HG03565 (cell line): ENCODE data around the gene CXCL12.

ENCODE experiments used
- ATAC-seq: cut with Tn5 transposase; IDR thresholded peaks from one replicate; pipeline ENCODE4 v1.9.1; 2021; ENCODE audit warnings: mild to moderate bottlenecking, moderate library complexity; ENCODE audit not compliant: unreplicated experiment

CXCL12 gene

DNA sequence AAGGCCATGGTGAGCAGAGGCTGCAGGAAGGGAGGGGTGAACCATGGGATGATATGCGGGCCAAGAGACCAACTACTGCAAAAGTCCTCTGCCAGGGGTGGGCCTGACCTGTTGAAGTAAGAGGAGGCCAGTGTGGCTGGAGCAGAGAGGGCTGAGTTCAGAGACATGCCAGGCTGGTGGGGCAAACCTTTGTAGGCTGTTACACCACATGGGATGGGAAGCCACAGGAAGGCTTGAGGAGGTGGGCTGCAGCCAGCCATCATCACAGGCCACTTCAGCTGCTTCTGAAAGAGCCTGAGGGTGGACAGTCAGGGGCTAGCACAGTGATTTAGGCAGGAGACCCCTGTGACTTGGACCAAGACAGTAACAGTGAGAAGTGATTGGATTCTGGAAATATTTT lies 20.3 kb downstream of the CXCL12 start:
- no peak for ATAC-seq

DNA sequence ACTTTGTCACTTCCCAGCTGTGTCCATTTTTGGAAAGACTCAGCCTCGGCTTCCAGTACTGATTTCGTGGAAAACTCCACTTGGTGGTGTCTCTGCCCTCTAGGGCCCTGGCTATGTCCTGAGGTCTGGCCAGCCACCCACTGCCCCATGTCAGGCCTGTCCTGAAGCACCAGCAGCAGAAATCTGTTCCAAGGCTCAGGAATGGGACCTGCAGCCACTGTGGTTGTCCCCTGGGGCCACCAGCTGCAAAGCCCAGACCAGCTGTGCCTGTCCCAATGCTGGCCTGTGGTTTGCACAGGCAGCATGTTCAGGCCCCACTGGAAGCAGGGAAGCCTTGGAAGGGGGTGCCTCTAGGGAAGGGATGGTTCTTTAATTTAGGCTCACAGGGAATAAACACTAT lies 21.2 kb downstream of the CXCL12 start:
- no peak for ATAC-seq

DNA sequence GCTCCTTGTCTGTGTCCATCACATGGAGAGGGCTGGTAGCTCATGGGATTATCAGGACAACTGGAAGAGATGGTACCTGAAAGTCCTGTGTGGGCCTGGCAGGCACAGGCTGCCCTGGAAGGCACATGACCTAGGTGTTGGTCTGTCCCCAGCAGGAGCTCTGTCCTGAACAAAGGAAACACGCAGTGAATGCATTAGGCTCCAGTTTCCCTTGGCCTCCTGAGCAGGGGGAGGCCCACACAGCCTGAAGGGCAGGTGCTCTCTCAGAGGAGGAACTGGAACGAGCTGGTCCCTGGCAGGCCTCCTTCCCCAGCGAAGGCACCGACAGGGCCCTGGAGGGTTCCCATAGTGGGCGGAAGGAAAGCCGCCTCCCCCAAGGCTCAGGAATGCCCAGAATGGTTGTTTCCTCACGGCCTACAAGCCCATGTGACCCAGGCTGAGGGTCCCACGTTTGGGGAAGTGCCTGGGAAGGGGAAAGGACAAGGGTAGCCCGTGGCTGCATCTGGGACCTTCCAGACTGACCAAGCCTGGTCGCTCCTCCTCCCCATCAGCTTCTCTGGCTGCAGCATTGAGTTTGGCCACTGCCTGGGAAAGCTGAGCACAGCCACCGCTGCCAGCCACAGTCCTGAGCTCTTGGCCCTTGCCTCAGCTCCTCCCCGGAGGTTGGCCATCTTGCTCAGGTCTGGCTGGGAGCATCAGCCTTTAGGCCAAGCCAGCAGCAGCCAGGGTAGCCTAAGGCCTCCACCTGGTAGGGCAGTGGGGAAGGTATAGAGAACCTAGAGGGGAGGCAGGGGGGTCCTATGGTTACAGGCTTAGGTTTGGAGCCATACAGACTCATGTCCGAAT lies 21.8 kb downstream of the CXCL12 start:
- ATAC-seq: no peak

DNA sequence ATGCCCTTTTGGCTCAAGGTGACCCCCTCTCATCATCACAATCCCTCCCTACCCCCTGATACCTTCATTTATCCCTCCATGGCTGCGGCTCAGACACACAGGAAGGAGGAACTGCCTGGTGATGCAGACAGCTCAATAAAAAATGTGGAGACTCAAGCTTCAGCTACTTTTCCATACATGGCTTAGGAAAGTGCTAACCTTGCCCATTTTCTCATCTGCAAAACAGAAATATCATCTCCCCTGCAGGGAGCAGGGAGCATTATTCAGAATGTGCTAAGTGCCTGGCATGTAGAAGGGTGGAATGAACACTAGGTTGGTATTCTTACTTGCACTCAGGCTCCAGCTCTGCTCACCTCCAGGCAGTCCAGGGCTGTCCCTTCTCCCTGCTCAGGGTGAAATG lies 23.8 kb downstream of the CXCL12 start:
- no peak for ATAC-seq

DNA sequence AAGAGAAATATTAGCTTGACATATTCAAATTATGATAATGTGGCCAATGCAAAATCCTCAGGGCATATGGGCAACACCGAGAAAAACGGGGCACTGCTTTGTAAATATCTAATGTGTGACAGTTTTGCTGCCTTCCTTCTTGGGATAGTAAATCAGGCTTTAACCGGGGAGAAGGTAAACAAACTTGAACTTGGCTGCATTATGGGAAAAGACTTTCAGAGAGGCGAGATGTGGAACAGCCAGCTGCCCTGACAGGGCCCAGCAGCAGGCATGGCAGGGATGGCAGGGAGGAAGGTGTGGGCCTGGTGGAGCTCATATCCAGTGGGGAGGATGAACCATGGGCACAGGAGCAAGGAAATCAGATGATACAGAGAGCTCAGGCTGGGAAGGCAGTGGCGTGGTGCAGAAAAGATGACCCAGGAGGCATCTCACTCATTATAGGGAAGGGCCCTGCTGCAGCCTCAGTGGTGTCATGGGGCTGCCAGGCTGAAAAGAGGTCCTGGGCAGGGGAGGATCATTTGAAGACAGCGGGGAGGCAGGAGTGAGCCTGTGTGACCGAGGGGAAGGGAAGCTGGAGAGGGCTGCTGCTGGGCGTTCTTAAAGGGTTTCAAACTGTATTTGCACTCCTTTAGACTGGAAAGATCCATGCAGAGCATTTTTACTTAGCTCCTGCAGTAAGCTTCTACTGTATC lies 26.7 kb downstream of the CXCL12 start:
- ATAC-seq: no peak

DNA sequence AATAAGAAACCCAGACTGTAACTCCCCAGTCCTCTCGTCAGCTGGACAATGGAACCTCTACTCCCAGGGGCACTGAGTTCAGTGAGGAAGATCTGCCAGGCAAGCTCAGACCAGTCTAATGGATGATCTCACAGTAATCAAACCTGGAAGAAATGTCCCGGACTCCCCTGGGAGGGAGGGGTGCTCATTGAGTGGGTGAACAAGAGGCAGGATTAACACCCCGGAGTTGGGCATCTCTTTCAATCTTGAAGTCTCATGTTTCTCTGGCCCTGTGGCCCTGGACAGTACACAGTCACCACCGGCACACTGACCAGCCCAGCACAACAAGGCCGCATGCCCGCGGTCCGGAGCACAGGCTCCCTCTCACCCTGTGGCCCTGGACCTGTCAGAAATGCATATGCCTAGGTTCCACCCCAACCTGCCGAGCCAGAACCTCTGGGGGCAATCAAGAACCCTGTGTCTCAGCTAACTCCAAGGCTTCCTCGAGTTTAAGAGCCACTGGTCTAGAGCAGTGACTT lies 27.8 kb downstream of the CXCL12 start:
- no peak for ATAC-seq

DNA sequence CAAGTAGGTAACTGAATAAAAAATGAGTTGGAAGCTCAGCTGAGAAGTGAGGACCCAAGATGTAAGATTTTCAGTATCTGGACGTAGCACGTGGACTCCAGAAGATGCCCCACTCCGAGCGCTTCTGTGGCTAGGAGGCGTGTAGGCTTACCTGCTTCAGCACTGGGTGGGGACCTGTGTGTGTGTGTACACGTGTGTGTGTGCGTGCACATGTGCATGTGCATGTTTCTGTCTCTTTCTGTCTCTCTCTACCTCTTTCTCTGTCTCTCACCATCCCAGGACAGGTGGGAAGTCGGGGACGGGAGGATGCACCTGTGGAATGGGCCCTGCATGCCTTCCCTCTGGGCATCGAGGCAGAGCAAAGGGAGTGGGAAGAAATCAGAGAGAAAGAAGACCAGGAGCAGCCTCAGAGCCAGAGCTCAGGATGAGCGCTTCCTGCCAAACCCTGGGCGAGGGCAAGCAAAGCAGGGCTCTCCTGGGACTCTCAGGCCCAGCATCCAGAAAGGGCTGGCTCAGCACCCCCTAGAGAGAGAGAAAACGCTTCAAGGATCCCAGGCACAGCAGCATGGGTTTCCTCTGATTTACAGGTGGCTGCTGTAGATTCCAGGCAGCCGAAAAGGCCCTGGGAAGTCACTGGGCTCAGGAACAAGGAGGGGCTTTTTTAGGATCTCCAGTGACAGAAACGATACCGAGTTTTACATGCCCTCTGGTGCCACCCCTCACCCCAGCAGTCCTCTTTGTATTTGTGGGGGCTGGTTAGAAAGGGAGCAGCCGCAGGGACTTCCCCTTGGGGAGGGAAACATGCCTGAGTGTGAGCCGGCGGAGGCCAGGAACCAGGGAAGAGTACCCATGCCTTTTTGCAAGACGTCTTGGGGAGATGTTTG lies 28.5 kb downstream of the CXCL12 start:
- no peak for ATAC-seq

DNA sequence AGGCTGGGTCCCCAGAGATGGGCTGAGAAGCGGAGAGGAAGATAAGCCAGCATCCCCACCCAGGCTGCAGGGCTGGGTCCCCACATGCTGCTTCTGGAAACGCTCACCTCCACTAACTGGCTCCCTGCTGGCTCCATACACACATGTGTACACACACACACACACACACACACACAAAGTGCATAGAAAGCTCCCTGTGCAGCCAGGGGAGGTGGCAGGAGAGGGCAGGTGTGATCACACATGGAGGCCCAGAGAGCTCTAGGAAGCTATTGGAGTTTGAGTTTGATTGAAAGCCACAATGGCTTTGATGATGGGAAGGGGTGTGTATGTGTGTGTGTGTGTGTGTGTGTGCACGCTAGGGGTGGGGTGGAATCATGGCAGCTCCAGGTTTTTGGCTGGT lies 29.3 kb downstream of the CXCL12 start:
- ATAC-seq: no peak

DNA sequence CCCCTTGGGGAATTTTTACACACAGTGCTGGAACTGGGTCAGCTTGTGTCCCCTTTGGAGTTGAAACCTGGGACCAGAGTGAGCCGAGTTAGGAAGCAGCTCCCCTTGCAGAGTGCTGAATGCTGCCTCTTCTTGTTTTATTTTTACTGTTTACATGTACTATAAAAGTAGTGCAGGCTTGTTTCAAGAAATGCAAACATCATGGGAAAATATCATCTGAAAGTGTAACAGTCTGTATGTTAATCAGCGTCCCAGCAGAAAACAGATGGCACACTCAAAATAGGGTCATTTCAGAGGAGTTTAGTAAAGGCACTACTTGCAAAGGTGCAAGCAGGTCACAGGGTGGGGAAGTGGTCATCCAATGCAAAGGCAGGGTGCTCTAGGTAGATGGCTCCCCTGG lies 30.1 kb downstream of the CXCL12 start:
- ATAC-seq: no peak

DNA sequence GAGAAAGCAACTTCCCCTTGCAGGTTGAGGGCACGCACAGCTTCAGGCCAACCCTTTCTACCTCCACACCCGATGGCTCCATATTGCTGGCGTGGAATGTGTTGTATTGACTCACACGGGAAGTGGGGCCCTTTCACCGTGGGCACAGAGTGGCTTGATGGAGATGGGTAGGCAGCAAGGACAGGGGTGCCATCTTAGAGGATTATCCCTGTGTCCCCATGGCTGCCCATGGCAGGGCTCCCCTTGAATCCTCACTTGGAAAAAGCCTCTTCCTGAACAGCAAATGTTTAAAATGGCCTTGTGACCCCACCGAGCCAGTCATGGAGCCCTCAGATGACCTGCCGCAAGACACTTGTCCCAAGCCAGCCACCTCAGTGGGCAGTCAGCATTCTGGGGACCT lies 31.2 kb downstream of the CXCL12 start:
- no peak for ATAC-seq

DNA sequence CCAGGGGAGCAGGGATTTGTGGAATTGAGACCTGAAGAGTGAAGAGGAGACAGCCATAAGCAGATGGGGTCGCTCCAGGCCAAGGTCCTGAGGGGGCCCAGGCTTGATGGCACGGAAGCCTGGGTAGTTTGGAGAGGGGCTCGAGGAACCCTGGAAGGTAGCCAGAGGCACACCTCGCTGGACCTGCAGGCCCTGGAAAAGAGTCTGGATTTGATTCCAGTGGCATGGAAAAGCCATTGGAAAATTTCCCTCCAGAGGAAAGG lies 31.8 kb downstream of the CXCL12 start:
- no peak for ATAC-seq

DNA sequence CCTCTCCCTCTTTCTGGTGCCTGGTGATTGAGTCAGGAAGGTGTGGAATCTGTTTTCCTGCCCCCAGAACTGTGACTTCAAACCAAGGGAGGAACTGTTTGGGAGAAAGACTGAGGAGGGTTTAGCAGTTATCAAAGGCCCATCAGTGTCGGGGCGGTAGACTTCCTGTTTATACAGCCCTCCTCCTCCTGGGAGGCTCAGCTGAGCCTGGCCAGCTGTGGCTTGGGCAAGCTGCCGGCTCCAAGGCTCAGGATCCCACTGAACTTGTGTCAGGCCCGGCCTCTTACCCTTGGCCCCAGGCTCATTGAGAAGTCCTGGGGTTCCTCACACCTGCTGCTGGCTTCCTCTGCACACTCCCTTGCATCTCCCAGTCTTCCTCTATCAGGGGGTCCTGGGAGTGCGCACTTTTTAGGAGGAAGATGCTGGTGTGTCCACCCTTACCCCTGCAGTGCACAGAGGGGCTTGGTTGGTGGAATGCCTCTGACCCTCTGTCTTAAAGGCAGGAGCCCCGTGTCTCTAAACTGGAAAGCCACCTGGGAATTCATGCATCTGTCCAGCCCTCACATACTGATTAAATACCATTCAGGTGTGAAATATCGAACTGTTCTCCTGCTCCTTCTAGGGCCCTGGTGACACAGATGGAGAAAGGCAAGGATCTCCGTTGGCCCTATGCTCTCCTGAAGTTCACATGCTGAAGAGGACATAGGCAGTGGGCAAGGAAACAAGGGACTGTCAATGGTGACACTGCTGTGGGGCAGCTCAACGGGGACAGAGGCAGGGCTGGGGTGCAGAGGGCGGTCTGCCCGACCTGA lies 32.4 kb downstream of the CXCL12 start:
- ATAC-seq: no peak

DNA sequence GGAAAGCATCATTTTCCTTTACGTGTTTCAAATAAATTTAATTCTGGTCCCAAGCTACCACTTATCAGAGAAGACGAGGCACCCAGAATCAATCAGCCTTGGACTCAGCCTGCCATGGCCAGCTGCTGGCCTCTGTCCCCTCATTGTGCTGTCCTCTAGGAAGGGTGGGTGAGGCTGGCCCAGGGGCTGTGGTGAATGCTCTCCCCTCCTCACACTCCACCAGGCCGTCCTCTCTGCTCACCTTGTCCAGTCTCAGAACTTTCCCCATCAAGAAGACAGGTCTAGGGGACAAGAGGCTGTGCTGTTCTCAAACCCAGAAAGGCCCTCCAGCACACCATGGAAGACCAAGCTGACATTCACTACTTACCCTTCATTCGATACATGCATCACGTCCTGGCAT lies 36.4 kb downstream of the CXCL12 start:
- no peak for ATAC-seq

DNA sequence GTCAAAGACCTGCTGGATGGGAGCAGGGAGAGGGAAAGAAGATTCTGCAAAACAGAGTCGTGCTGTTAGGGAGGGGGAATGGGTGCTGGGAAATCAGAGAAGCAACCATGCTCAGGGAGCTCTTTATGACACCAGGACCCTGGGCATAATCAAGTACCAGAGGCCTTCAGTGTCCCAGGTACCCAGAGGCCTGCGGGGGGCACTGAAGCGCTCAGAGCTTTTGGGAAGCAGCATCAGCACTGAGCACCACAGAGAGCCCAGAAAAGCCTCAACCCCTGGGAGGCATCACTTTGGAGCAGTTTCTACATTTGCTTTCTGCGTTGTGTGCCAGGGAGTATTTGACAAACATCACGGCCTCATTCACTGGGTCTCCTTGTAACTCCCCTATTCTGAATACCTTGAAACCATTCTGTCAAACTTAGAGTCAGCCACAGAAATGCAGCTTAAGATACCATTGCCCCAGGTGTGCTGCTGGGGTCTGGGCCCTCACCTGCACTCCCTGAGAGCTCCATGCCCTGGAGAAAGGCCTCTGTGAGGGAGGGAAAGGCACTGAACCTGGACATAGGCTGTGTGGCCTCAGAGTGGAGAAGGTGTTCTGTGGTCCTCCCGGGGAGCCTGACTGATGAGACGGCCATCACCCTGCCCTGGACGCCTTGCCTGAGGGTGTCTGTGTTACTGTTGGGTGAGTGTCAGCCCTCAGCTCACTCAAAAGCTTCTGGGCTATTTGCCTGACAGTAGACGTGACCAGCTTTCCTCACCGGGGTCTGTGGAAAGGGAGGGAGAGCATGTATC lies 37.1 kb downstream of the CXCL12 start:
- ATAC-seq: no peak

DNA sequence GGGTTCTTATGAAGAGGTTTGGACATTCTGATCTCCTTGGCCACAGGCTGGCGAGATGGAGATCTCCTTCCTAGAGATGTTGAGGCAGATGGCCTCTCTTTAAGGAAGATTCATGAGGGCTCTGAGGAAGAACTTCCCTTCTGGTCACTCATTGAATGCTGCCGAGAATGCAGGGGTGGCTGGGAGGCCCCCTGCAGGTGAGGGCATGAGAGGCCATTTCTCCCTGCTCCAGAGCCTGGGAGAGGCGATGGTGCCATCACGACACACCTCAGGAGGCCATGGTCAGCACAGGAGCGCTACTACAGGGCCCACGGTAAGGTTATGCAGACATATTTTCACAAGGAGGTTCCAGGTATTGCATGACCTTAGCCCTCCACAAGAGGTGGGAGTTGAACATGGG lies 40.2 kb downstream of the CXCL12 start:
- no peak for ATAC-seq

DNA sequence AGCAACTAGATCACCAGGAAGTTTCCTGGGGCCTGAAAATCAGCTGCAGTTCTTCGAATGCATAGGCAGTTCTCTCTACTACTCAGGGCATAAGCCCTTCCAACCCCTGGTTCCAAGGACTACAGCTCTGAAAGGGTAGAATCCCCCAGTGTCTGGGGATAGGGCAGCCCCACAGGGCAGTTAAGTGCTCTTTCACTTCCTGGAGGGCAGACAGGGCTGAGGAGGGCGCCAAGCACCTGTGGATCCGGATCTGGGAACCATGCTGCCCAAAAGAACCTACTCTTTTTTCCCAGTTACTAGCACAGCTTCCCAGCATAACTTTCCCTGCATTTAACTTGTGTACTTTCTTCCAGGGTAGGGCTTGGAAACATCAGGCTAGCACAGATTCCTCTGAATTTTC lies 41.1 kb downstream of the CXCL12 start:
- no peak for ATAC-seq

DNA sequence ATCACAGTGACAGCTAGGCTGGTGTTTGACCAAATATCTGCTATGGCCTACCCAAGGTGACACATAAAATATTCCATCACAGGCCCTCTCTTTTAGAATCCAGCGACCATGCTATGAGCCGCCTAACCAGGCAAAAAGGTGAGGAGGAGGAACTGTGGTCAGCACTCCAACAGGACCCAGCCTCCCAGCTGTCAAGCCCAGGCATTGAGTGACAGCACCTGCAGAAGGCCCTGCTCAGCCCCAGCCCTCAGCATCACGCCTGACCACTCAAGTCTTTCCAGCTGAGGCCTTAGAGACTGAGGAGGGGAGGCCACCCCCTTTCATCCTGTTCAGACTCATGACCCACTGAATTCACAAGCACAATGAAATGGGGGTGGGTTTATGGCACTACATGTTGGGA lies 43.0 kb downstream of the CXCL12 start:
- ATAC-seq: no peak

DNA sequence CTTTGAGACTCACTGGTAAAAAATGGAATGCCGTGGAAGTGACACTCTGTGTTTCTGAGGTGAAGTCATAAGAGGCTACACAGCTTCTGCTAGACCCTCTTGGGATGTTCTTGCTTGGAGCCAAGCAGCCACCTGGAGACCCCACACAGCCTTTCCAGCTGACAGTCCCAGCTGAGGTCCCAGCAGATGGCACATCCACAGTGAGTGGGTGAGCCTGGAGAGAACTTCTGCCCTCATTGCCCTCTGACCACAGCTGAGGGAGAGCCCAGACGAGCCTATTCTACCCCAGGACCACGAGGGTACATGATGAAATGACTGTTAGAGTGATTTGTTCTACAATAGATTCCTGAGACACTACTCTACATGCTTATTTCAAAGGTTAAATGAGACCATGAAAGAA lies 44.3 kb downstream of the CXCL12 start:
- no peak for ATAC-seq

DNA sequence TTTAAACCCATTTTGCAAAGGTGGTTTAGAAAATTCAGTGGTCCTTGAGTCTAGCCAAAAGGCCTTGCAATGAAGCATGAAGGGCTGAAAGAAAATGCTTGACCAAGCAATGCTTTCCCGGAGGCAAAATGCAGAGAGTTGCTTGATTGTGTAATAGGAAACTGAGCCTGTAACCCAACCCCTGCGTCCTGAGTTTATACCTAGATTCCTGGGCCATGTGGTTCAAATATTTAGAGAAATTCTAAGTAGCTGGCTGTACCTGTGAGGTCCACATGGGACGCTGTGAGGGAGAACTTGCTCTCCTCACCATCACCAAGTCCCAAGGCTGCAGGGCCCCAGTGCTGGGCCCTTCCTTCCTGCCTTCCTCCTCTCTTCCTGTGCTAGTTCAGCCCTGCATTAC lies 45.7 kb downstream of the CXCL12 start:
- no peak for ATAC-seq

DNA sequence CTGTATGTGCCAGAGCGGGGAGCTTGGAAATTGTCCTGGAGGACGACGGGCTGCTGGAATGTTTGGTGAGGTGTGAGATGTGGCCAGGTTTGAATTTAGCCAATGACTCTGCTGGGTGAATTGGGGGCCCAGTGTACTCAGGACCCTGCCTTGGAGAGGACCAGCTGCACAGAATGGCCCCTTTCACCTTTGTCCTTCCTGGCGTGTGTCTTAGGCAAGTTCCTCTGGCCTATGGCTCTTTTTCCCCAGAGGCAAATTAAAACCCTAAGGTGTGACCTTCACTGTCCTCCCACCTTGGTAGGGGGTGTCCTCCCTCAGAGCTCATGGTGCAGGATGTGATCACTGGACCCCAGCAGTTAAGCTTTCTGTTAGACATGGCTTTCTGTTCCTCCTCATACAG lies 47.8 kb downstream of the CXCL12 start:
- no peak for ATAC-seq
